ENCODE measurements around the gene NISCH. TPM values are rescaled to one million over a fixed set of nuclear protein-coding genes. Genes with fewer than 3 reads are reported as not detected.

NISCH gene
- total RNA-seq, 1 donor from 2014 or later = 84.9 TPM

- intact Hi-C loops (cut with micrococcal nuclease) = no loop called here
Measured at GRCh38 chr3:52487788-52488691, 32.6 kb downstream of the NISCH start.

GRCh38 chr3:52488746-52489145, 33.3 kb downstream of the NISCH start:
- intact Hi-C loops (cut with micrococcal nuclease) = no loop called here

GRCh38 chr3:52489453-52489852, 34.0 kb downstream of the NISCH start:
- intact Hi-C loops (cut with micrococcal nuclease) = no loop called here

GRCh38 chr3:52490035-52490938, 34.9 kb downstream of the NISCH start:
- intact Hi-C loops (cut with micrococcal nuclease) = no loop called here

GRCh38 chr3:52490939-52491526, 35.6 kb downstream of the NISCH start:
- intact Hi-C loops (cut with micrococcal nuclease) = no loop called here

- intact Hi-C loops (cut with micrococcal nuclease) = no loop called here
Measured at GRCh38 chr3:52492059-52492458, 36.7 kb downstream of the NISCH start.

- intact Hi-C loops (cut with micrococcal nuclease) = no loop called here
Measured at GRCh38 chr3:52493232-52494017, 38.0 kb downstream of the NISCH start.

GRCh38 chr3:52494445-52494844, 39.0 kb downstream of the NISCH start:
- intact Hi-C loops (cut with micrococcal nuclease) = no loop called here

GRCh38 chr3:52494886-52495495, 39.6 kb downstream of the NISCH start, which contains the start of gene STAB1:
TSS of gene STAB1 (plus strand) at chr3:52495338. CDS start at chr3:52495414, 76 bp downstream.
- intact Hi-C loops (cut with micrococcal nuclease) = no loop called here

- intact Hi-C loops (cut with micrococcal nuclease) = no loop called here
Measured at GRCh38 chr3:52495777-52496602, 40.6 kb downstream of the NISCH start.

GRCh38 chr3:52498137-52499054, 43.0 kb downstream of the NISCH start:
- intact Hi-C loops (cut with micrococcal nuclease) = no loop called here

- intact Hi-C loops (cut with micrococcal nuclease) = no loop called here
Measured at GRCh38 chr3:52501046-52501445, 45.6 kb downstream of the NISCH start.

- intact Hi-C loops (cut with micrococcal nuclease) = no loop called here
Measured at GRCh38 chr3:52502001-52502400, 46.6 kb downstream of the NISCH start.

GRCh38 chr3:52502808-52503350, 47.5 kb downstream of the NISCH start:
- intact Hi-C loops (cut with micrococcal nuclease) = no loop called here

GRCh38 chr3:52503788-52504424, 48.5 kb downstream of the NISCH start:
- intact Hi-C loops (cut with micrococcal nuclease) = no loop called here

GRCh38 chr3:52504977-52505376, 49.6 kb downstream of the NISCH start:
- intact Hi-C loops (cut with micrococcal nuclease) = no loop called here

- intact Hi-C loops (cut with micrococcal nuclease) = no loop called here
Measured at GRCh38 chr3:52506266-52506966, 51.0 kb downstream of the NISCH start.

Measured in T-helper 1 cell treated with Interleukin-12 subunit alpha and Interleukin-12 subunit beta and Interleukin-4 antibody, amounts not matched to agents 30 ng/mL and 1 ng/mL, for 36 hours (primary cell).